T-helper 2 cell treated with Interferon-gamma antibody and Interleukin-4, amounts not matched to agents 100 ng/mL and 5 ng/mL, for 36 hours (primary cell): ENCODE results near the gene TDRD12. TPM values are rescaled to one million over a fixed set of nuclear protein-coding genes. Genes with fewer than 3 reads are reported as not detected.

ENCODE experiments used
- intact Hi-C: fragments of 100-400 bp; cut with micrococcal nuclease; formaldehyde crosslinking; loops from one replicate; pipeline ENCODE4 v1.15.1; 2023
- total RNA-seq: library from RNA; stranded (reverse); gene quantifications from 2 replicates; pipeline ENCODE4 v1.2.3, GENCODE V29; 2022

The TDRD12 gene
- total RNA-seq, 1 donor from 2014 or later, result 0.07 TPM

DNA sequence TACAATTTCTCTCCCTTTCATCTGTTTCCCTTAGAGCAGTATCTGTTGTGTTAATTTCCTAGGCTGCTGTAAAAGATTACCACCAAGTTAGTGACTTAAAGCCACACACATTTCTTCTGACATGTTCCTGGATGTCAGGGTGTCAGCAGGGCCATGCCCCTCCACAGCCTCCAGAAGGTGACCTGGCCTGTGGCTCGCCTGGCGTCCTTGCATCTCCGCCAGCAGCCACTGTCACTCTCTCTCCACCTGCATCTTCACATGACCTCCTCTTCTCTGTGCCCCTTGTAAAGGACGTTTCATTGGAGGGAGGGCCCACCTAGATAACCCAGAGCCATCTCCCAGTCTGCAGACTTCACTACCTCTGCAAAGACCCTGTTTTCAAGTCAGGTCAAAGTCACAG is 88.7 kb downstream of the TDRD12 start:
- intact Hi-C loops, result no loop called here

DNA sequence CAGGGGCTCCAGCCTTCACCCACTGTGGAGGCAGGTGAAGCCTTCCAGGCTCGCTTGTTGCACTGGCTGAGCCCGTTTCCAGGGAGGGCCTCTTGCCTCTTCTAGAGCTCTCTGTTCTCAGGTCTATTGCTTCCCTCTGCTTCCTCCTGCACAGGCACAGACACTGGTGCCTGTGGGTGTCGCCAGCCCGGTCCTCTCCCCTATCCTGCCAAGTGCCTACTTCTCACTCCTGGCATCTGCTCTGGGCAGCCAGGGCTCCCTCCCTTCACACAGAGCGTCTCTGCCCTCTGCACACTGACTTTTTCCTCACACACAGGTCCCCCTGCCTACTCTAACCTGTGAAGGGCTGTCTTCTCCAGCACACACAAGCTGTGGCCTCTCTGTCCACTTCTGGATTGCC is 89.7 kb downstream of the TDRD12 start:
- intact Hi-C loops, result no loop called here

DNA sequence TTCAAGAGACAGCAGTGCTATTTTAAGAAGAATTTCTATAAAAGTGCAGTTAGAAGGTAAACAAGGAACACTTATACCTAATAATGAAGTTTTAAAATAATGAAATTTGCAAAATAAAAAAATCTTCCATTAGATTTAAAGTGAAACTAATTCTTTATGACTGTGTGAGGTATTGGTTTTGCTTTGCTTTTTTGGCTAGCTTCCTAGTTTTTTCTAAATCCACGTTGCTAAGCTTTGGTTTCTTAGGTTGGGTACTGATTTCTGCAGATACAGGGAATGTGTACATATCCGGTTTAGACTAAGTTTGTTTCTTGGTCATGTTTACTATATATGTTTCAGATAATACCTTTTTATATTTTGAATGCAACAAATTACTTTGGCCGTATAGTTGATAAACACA is 90.2 kb downstream of the TDRD12 start:
- intact Hi-C loops, result no loop called here

DNA sequence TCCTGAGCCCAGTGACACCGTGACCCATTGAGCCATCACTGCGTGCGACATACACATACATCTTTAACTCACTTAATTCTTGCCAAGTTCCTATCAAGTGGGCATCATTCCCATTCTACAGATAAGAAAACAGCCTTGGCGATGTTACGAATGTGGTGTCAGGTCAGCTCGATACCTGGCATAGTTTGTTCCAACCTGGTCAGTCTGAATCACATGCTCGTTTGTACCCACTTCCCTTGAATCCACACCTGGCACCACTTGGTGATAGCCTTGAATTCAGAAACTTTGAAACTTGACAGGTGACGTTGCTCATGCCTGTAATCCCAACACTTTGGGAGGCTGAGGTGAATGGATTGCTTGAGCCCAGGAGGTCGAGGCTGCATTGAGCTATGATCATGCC is 90.9 kb downstream of the TDRD12 start:
- intact Hi-C loops, result no loop called here

DNA sequence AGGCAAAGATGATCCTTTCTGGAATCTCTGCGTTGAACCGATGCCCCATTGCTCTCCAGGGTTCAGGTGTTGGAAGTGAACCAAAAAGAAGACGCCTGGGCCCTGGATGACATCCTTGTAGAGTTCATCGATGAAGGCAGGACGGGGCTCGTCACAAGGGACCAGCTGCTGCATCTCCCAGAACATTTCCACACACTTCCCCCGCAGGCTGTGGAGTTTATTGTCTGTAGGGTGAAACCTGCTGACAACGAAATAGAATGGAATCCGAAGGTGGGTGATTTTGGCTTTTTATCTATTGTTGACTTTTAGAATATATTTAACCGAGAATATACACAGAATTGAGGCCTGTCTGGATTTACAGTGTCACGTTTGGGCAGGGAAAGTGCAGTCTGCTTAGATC is 91.6 kb downstream of the TDRD12 start:
- intact Hi-C loops, result no loop called here

DNA sequence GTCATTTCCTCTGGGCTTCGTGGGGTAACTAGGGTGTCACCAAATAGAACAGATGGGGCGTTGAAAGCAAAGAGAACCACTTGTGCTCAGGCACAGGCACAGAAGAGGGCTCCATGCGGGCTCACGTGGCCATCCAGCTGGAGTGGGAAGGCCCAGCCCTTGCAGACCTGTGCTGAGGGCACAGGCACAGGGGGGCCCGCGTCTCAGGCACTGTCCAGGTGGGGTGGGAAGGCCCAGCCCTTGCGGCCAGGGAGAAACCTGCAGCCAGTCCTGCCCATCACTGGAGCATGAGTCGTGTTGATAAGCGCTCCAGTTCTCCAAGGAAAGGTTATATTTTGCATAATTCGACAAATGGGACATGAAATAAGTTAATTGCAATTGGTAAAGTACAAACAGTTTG is 92.5 kb downstream of the TDRD12 start:
- intact Hi-C loops, result no loop called here

DNA sequence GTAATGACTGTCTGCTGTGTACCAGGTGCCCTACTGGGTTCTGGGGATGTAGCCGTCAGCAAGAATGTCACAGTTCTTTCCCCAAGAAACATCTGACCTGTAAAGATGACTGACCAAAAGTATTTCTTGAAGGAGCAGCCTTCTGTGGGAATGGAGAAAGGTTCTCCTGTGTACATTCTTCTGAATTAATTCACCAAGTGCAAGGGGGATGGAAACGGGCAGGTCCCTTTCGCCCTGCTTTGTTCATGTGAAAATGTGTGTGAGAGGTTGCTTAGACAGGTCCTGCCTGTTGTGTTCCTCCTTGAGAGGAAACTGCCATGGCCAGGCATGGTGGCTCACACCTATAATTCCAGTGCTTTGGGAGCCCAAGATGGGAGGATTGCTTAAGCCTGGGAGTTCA is 93.0 kb downstream of the TDRD12 start:
- intact Hi-C loops, result no loop called here

DNA sequence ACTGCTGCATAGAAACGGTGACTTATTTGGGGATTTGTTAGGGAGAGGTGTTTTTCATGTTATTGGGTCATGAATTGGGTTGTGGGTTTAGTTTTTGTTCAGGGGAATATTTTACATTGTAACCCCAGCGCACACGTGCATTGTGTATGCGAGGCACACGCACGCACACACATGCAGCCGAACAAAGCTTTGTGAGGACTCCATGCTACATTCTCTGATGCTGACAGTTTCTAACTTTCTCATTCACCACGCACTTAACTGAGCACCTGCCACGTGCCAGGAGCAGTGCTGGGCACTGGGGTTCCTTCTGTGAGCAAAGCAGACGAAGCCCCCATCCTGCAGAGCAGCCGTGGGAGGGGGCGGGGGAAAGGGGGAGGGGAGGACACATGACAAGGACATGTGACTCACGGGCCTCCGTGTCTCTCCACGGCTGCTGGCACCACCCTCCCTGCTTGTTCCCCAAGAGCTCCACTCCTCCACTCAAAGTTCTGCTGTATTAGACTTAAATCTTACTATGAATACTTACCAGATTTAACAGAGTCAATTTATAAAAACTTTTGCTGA is 94.4 kb downstream of the TDRD12 start:
- intact Hi-C loops, result no loop called here

DNA sequence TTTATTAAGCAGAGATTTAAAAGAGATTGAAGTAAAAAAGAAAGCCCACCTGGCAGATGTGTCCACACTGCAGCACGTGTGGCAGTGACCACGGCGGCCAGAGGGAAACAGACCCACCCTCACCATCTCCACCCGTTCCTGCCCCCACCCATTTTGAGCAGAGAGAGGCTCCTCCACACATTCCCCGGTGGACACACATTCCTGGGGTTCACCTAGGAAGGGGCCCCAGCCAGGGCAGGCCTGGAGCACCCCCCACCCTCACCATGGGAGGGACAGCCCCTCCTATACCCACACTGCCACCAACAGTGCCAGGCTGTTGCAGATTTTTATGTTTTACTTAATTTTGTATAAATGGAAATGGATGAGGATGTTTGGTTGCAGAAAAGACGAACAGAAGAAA is 95.1 kb downstream of the TDRD12 start:
- intact Hi-C loops, result no loop called here

DNA sequence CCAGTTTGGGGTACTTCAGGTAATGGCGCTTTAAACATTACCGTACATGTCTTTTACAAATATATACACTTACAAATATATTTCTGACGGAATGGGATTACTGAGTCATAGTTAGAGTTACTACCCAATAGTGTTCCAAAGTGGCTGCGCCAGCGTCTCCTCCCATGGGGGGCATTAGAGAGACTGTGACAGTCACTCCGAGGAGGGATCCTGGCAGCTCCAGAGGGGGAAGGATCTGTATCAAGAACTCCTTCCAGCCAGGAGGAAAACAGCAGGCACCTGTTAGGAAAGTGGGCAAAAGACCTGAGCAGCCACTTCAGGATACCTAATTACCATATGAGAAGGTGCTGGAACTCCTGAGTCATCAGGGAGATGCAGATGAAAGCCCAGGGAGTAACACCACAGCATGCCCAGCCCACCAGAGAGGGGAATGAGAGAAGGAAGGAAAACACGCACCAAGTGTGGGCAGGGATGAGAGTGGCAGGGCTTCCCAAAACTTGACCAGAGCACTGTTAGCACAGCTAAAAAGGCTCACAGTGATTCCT is 97.1 kb downstream of the TDRD12 start:
- intact Hi-C loops, result no loop called here

DNA sequence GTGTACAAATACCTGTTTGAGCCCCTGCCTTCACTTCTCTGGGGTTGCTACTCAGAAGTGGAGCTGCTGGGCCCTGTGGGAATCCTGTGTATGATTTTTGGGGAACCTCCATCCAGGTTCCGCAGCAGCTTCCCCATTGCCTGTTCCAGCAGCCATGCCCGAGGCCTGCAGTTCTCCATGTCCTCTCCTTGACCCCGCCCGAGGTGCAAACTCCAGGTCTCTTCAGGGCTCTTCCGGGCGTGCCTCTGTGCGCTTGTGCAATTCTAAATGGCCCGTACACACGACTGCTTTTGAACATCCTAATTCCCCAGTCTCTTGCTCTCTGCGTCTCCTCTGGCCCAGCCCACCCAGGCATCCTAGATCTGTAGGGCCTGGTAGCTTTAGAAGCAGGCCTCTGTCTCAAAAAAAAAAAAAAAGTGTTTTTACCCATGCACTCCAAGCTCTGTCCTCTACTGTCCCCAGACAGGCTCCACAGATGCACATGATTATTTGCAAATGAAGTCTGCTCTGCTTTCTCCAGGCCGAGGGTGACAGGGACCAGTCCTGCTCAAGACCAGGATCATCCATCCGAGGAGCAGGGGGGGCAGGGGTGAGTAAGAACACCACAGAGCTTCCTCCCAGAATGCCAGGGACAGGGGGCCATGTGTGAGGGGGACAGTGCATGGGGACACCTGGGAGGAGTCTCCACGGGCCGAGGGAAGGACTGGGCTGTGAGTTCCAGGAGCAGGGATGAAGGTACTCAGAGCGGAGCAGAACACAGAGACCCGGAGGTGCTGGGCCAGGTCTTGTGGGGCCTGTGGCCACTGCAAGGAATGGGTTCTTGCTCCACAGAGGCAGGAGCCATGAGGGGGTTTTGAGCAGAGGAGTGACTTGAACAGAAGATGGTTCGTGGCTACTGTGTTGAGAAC is 98.3 kb downstream of the TDRD12 start:
- intact Hi-C loops, result no loop called here

DNA sequence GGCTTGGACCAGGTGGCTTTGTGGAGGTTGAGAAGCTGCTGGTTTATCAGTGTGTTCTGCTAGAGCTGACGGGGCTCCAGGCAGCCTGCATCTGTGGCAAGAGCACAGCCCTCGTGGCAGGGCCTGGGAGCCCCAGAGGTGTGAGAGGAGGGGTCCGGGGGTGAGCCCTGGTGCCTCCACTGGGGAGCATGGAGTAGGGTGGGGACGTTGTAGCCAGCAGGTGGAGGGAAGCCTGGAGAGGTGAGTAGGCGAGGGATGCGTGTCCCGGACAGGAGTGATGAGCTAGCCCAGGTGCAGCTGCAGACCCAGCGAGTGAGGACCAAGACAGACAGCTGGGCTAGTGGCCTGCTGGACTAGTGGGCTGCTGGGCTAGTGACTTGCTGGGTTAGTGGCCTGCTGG is 99.0 kb downstream of the TDRD12 start:
- intact Hi-C loops, result no loop called here

DNA sequence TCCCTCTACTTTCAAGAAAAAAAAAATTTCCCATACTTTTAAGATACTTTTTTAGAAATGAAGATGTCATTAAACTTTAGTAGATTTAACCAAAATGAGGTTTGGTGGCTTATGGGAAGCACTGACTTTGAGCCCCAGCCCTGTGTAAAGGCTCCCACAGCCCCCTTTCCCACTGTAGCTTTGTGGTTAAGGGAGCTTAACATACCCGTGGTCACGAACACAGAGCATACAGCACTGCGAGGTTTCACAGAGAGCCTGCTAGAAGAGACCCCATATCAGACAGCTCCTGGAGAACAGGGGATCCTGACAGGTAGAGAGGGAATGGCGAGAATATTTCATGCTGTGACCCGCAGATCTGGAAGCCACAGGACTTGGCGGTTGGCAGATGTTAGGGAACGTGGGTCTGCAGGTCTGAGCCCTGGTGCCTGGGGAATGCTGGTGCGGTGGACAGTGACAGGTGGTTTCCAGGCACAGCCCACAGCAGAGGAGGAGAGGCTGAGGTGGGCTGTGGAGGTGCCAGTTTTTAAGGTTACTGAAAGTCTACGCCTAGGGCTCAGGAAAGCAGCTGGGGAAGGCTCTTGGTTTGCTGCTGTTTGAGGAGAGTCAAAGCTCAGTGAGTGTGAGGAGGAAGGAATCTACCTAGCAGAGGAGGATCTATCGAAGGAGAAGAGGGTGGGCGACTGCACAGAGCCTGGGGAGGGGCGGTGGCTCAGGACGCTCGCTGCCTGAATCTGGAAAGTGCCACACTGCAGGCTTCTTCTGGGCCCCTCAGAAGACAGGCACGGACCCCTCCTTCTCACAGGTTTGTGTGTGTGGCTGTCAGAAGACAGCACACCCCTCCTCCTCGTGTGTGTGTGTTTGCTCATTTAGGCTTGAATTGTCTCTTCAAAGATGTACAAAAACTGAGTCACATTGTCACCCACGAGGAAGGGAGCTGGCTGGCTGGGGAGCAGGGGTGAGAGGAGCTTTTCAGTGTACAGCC is 100.1 kb downstream of the TDRD12 start:
- intact Hi-C loops, result no loop called here

DNA sequence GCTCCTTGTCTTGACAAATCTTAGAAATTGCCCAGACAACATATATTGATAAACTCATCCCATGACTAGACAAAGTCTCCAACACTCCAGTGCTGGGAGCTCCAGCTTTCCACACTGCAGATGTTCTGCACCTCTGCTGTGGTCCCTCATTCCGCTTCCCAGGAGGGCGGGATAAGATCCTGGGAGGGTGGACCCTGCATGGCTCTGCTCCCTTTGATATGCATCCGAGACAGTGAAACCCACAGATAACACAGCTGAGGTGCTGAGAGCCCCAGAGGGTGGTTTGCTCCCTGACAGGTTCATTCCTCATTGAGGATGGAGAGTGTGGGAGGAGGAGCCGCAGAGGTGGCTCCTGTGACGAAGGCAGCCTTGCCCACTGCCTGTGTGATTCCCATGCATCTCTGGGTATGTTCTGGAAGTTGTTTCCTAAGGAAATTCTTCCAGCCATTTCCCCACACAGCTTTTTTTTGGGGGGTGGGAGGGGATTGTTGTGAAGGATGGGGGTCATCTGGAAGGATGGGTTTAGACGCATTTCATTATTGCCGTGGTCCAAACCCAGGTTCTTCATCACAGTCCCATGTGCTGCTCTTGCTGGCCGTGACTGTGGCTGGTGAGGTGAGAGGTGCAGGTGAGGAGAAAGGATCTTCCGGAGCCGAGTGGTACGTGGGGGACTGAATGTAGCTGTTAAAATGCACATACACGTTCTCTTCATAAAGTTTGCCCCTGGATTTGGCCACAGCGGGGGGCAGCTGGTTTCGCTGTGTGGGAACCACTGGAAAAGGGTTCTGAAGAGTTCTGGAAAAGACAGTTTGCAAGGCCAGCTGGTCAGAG is 103.6 kb downstream of the TDRD12 start:
- intact Hi-C loops, result no loop called here

DNA sequence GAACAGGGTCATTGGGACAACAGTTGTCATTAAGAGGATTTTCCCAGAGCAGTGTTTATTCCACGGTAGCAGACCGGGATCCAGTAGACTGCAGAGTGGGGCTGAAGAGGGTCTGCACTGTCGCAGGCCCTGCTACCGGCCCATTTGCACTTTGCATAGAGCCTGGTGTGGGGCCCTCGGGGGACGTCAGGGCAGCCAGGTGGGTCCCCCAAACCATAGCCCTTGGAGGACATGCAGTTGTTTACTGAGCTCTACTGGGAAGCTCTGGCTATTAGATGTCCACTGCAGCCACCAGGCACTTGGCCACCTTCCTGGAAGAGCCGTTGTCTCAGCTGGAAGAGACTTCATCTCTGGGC is 104.2 kb downstream of the TDRD12 start:
- intact Hi-C loops, result no loop called here

DNA sequence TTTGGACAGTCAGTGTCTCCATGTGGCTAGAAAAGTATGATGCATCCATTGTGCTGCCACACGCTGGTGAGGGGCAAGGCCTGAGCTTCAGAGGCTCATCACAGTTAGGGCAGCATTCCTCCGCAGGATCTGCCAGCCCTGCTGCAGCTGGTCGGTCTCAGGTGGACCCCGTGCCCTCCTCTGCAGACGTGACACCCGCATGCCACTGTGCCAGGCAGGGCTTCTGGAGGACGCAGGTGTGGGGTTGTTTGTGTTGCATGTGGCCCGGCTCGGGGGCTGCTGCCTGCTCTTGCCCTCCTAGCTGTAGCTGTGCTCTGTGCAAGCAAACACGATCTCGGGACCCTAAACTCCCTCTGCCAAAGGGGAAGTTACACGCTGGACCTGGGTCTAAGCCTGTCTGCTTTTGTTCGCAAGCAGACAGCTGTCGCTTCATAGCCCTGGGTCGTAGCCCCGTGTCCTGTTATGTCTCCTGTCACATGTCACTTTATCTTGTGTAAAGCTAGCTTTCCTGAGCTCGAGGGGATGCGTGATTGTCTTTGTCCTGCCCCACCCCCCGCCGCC is 104.7 kb downstream of the TDRD12 start:
- intact Hi-C loops, result no loop called here

DNA sequence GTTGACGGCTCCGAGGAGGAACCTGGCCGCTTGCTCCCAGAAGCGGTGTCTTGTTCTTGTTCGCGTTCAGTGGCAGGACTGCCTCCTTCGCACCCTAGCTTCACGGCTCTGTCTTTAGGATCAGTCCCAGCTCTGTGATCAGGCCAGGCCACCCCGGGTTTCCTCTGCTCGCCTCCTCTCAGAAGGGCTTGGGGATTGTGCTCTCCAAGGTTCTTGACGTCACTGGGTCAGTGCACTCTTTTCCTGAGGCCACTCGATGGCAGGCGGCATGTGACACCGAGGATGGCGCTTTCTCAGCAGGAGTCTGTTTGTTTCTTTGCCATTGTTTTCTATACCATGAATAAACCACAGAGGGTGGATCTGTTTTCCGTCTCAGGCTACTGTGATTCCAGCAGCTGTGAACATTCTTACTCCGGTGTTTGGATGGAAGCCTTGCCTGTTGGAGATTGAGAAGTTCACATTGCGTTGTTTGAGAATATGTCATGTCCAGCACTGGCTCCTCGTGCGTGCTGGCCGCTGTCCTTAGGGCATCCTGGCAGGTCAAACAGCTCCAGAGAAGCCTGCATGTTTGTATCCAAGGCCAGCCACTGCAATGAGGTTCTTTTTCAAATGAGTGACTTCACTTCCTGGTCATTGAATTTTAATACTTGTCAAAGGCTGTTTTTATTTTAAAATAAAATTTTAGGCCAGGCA is 105.5 kb downstream of the TDRD12 start:
- intact Hi-C loops, result no loop called here

DNA sequence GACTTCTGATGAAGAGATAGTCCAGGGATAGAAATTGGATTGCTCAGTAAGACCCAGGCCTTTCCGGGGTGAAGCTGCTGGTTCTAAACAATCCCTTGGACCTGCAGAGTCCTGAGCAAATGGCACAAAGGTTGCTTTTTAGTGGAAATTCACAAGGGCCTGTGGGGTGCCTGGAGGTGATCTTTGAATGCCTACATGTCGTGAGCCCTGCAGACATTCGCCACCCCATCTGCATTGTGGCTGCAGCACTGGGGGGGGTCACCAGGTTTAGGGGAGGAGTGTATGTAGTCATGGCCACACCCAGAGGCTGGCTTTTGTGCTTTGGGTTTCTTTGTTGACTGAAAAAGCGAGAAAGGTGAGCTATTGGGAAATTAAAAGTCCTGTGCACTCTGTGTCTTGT is 108.6 kb downstream of the TDRD12 start:
- intact Hi-C loops, result no loop called here

DNA sequence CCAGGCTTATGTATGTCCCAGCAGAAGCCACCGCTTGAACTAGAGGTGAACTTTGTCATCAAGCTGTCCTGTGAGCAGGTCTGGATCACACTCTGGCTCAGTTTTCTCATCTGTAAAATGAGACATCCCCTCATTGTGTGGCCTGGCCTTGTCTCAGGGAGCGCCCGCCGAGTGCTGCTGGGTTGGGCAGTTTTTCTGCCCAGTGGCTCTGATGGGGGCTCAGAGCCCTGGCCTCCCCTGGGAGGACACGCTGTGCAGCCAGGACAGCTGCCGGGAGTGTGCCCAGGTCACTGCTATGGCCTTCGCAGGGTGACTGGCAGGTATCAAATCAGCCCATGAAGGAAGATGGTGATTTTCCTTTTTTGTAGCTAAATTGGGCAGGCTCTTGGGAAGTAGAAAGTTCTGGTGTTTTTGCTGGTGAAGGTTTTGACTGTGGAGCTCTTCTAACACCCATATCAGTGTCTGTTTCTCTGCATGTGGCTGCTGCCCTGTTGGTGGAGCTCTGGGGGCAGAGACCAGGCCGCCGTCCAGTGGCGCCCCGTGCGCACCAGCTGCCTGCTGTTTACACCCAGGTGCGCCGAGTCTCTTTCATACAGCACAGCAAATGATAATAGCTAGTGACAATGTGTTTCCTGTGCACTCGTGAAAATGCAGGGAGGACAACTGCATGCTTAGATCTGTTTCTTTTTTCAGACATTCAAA is 109.2 kb downstream of the TDRD12 start:
- intact Hi-C loops, result no loop called here
